NB4 (cell line): ENCODE data around the gene NDUFB2.
"Not testable (repeated sequence)": the region's sequence is repeated elsewhere in the genome, so short reads cannot be mapped to it uniquely, and the experiment has no call there.

Experiments used
- DNase-seq: peaks from one replicate; pipeline ENCODE4 v3.0.0; 2010; ENCODE audit warnings: low read depth
- H3K4me3 ChIP-seq: one replicate; pipeline ENCODE4 v1.5.1; 2011; ENCODE audit warnings: mild to moderate bottlenecking, low read depth, low read length, moderate library complexity
- CTCF ChIP-seq: IDR thresholded peaks from one replicate; pipeline ENCODE4 v1.5.1; 2012; ENCODE audit warnings: low read depth, low read length
- MAX ChIP-seq: IDR thresholded peaks from 2 replicates; pipeline ENCODE4 v1.6.1; 2011; ENCODE audit warnings: low read depth, low read length
- MYC ChIP-seq: IDR thresholded peaks from 2 replicates; pipeline ENCODE4 v1.6.1; 2011; ENCODE audit warnings: low read depth, low read length
- POLR2A ChIP-seq: IDR thresholded peaks from 2 replicates; pipeline ENCODE4 v1.6.1; 2011; ENCODE audit warnings: mild to moderate bottlenecking; ENCODE audit not compliant: insufficient read length; ENCODE audit errors: extremely low read depth

Gene NDUFB2

GRCh38 chr7:140659856-140660255, 36.7 kb upstream of the NDUFB2 start:
- H3K4me3 ChIP-seq, result no peak overlapping the region
- no peak for DNase-seq
- TF ChIP-seq CTCF (no peak), POLR2A (no peak), MYC (no peak), MAX (no peak)

GRCh38 chr7:140661124-140661523, 35.4 kb upstream of the NDUFB2 start:
- no peak for TF ChIP-seq MAX
- DNase-seq, result no peak
- no peak overlapping the region for H3K4me3 ChIP-seq

GRCh38 chr7:140662938-140663337, 33.6 kb upstream of the NDUFB2 start:
- not testable (repeated sequence) for DNase-seq, H3K4me3 ChIP-seq

- no peak overlapping the region for H3K4me3 ChIP-seq
- no peak for DNase-seq
- TF ChIP-seq MYC (no peak), CTCF (no peak), POLR2A (no peak), MAX (no peak)
These were observed 29.0 kb upstream of the NDUFB2 start for GRCh38 chr7:140667476-140667875.

GRCh38 chr7:140668641-140669040, 27.9 kb upstream of the NDUFB2 start:
- no peak overlapping the region for H3K4me3 ChIP-seq
- no peak for DNase-seq
- TF ChIP-seq MYC (no peak), MAX (no peak), CTCF (no peak), POLR2A (no peak)

- DNase-seq, result no peak
- H3K4me3 ChIP-seq, result no peak overlapping the region
- TF ChIP-seq MAX (no peak), POLR2A (no peak), CTCF (no peak), MYC (no peak)
These were observed 27.2 kb upstream of the NDUFB2 start for GRCh38 chr7:140669352-140669751.

- not testable (repeated sequence) for H3K4me3 ChIP-seq, DNase-seq
These were observed 26.6 kb upstream of the NDUFB2 start for GRCh38 chr7:140669862-140670261.
